ENCODE measurements around the gene TOMT.

GRCh38 chr11:72100009-72100408 lies 5.7 kb upstream of the TOMT start:
- TF ChIP-seq, protein P1, sequence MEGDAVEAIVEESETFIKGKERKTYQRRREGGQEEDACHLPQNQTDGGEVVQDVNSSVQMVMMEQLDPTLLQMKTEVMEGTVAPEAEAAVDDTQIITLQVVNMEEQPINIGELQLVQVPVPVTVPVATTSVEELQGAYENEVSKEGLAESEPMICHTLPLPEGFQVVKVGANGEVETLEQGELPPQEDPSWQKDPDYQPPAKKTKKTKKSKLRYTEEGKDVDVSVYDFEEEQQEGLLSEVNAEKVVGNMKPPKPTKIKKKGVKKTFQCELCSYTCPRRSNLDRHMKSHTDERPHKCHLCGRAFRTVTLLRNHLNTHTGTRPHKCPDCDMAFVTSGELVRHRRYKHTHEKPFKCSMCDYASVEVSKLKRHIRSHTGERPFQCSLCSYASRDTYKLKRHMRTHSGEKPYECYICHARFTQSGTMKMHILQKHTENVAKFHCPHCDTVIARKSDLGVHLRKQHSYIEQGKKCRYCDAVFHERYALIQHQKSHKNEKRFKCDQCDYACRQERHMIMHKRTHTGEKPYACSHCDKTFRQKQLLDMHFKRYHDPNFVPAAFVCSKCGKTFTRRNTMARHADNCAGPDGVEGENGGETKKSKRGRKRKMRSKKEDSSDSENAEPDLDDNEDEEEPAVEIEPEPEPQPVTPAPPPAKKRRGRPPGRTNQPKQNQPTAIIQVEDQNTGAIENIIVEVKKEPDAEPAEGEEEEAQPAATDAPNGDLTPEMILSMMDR (IDR thresholded peaks at IDR 0.05 in 4 of 5, conservative IDR thresholded peaks at IDR 0.05 in 1 of 5) = no peak
- TF ChIP-seq POLR2A (IDR thresholded peaks at IDR 0.05) = no peak

All from gastrocnemius medialis (tissue), 4 donors.